C4-2B (cell line): ENCODE results near the gene NANOS3.

Experiments
- ZFX ChIP-seq: fragments of 450-650 bp; IDR thresholded peaks from 2 replicates; pipeline ENCODE4 v1.6.1; 2017
- TF ChIP-seq, protein P1 (sequence below): fragments of 450-650 bp; conservative IDR thresholded peaks from 2 replicates; pipeline ENCODE4 v1.5.1; 2017; ENCODE audit warnings: mild to moderate bottlenecking

DNA sequence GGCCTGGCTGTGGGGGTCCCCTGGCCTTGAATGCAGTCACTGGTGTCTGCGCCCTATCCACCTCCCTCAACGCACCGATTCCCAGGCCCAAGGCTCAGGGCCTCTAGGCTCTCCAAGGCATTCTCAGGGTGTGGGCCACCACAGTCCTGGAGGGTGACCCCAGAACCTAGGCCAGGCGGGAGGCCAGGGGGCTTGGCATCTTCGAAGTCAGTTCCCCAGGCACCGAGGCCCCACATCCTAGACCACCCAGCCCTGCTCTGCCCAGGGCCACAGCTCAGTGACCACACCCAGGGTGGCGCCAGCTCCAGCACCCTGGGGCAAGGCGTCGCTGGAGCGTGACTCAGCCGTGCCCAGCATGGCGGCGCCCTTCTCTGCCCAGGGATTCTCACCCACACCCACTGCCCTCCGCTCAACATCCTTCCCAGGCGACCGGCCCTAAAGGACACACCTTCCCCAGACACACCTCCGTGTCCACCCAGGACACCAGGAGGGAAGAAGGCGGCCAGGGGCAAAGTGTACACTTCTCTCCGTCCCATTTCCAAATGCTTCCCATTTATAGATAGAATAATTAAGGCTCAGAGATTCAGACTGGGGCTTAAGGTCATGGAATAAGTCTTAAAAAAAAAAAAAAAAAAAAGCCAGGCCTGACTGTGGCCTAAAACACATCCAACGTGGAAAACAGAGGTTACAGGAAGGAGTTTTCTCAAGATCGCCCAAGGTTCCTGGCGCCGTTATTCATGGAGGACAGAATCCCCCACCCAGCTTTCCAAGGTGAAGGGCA, 36.4 kb upstream of the NANOS3 start:
- TF ChIP-seq, protein P1, sequence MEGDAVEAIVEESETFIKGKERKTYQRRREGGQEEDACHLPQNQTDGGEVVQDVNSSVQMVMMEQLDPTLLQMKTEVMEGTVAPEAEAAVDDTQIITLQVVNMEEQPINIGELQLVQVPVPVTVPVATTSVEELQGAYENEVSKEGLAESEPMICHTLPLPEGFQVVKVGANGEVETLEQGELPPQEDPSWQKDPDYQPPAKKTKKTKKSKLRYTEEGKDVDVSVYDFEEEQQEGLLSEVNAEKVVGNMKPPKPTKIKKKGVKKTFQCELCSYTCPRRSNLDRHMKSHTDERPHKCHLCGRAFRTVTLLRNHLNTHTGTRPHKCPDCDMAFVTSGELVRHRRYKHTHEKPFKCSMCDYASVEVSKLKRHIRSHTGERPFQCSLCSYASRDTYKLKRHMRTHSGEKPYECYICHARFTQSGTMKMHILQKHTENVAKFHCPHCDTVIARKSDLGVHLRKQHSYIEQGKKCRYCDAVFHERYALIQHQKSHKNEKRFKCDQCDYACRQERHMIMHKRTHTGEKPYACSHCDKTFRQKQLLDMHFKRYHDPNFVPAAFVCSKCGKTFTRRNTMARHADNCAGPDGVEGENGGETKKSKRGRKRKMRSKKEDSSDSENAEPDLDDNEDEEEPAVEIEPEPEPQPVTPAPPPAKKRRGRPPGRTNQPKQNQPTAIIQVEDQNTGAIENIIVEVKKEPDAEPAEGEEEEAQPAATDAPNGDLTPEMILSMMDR: no peak
- no peak for TF ChIP-seq ZFX
